HG03103 (cell line): ENCODE results near the gene INPP5D.
"Not testable (repeated sequence)": the region's sequence is repeated elsewhere in the genome, so short reads cannot be mapped to it uniquely, and the experiment has no call there.

Experiments used
- ATAC-seq: cut with Tn5 transposase; IDR thresholded peaks from one replicate; pipeline ENCODE4 v1.9.1; 2021; ENCODE audit warnings: low read depth; ENCODE audit not compliant: unreplicated experiment

Gene INPP5D

DNA sequence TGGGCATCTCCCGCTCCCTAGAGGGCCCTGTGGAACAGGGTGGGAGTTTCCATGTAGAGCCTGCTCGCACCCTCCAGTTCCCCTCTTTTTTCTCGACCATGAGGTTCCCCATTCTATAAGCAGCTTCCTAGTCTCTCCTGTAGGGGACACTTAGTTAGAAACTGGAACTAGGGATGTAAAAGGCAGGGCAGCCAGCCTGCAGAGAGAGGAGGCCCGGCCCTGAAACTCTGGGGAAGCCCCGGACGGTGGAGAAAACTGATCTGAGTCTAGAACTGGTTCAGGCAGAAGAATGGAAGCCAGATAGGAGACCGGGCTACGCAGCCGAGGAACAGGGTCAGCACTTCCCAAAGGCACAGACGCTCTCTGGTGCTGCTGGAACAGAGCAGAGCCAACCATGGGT lies 139.7 kb downstream of the INPP5D start:
- ATAC-seq: no peak

GRCh38 chr2:233200790-233201189 lies 140.6 kb downstream of the INPP5D start:
- not testable (repeated sequence) for ATAC-seq

DNA sequence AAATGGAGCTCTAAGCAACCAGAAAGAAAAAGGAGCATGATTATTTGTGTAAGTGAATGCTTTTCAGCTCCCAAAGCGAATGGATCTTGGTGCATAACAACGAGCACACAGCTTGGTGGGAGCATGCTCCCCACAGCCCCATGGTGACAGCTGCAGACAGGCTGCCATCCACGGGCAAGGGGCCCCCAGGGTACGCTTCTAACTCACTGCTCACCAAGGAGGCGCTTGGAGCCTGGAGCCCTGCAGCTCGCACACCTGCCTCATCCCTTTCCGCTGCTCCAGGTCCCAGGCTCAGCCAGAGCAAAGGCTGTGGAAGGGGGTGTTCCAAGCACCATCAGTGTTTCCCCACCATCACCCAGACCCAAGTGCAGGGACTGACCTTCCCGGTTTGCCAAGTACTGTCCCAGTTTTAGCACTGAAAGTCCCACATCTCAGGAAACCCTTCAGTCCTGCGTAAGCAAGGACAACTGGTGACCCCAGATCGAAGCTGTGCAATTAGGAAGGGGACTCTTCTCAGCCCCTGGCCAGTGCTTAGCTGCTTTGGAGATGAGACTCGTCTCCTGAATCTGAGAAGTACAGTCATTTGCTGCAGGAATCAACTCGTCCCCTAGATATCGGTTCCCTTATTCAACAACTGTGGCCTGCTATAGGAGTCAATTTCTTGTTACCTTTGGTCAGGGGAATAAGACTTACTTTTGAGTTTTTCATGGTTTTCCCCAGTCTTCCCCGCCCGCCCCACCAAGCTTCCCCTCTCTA lies 141.3 kb downstream of the INPP5D start:
- ATAC-seq: no peak

DNA sequence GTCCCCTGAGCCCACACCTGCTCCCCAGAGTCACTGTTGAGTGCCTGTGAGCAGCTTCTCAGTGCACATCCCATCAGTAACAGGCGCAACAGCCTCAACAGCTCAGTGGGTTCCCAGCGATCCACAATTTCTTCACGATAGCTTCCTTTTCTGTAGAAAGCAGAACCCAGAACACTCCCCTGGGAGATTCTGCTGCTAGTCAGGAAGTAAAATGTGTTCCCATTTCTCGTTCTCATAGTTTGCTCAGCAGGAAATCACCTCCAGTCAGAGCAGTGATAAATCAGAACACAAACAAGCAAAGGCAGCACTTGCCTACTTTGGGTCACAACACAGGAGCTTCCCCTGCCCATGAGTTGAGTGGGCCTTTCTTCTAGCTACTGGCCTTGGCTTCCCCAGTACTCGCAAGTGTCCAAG lies 142.4 kb downstream of the INPP5D start:
- no peak for ATAC-seq

GRCh38 chr2:233203060-233203459 lies 142.9 kb downstream of the INPP5D start:
- no peak for ATAC-seq

GRCh38 chr2:233204286-233204936 lies 144.3 kb downstream of the INPP5D start:
- no peak for ATAC-seq

DNA sequence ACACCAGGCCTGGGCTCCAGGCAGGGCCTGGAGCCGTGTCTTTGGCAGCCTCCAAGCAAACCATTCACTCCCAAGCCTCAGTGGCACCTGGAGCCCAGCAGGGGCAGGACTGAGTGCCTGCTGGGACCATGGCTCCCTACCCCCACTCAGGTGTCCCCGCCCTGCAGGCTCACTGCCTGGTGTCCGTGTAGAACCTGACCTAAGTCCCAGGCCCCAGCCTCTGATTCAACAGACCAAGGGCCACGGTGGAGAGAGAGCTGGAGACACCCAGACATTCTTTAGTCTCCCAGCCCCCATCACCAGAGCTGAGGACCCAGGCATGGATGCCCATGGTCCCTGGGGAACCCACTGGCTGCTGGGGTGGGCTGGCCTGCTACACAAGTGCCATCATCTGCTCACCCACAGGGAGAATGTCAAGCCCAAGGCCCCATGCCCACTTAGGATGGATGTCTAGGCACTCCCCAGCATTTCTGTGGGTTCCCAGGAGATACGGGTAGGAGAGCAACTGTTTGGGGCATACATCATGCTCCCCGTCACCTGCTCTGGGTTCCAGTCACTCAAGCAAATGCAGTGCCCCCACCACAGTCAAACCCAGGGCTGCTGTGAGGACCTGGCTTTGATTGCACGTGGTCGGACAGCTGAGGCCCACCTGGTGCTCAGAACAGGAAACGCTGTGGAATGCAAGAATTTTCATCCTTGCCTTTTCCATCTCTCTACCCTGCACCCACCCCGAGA lies 148.4 kb downstream of the INPP5D start:
- no peak for ATAC-seq

DNA sequence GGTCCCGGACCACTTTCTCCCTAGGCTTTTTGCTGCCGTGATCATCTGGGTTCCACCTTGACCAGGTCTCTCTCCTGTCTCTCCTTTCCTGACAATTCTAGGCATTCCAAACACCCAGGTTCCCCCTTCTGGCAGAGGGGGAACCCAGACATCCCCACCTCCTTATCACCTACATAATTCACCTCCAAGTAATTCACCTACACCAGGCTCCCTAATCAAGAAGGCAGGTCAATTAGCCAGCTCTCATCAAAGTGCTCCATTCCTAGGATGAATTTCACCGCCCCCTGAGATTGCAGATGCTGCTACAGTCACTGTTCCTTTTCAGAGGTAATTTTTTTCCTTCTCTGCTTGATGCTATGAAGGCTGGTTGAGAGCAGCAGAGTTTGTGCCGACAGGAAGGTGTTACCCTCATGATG lies 149.0 kb downstream of the INPP5D start:
- ATAC-seq: no peak

- ATAC-seq: no peak
Observed at GRCh38 chr2:233209533-233210171, 149.5 kb downstream of the INPP5D start.

DNA sequence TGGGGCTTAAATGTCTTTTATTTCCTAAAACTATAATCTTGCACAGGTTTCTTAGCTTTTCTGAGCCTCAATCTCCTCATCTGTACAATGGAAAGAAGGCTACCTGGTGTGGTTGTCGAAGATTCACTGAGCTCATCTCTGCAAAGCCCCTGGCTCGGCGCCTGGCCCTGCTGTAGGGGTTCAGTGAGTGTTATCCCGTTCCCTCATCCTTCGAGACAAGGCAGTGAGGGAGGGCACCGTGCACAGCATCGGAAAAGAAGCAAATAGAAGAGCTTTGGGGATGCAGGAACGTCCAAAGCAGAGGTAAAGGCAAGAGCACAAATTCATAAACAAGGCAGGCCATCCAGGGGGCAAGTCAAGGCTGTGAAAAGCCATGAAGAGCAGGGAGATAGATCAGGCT lies 150.1 kb downstream of the INPP5D start:
- no peak for ATAC-seq

- no peak for ATAC-seq
Observed at GRCh38 chr2:233210843-233211547, 150.9 kb downstream of the INPP5D start.

DNA sequence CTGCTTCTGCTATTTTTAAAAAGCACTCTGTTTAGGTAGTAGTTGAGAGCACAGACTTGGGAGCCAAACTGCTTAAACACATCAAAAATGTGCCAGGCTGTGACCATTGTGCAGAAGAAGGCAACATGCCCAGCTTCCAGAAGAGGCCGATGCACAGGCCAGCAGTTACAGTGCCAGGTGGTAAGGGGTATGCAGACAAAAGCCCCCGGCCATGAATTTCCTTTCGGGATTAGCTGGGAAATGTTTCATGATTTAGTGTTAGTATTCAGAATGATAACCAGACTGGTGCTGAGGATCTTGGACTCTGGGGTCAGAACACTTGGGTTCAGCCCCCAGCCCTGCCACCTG lies 151.4 kb downstream of the INPP5D start:
- no peak for ATAC-seq

- ATAC-seq: no peak
Observed at GRCh38 chr2:233213011-233213410, 152.9 kb downstream of the INPP5D start.

GRCh38 chr2:233213975-233214374 lies 153.8 kb downstream of the INPP5D start:
- ATAC-seq: no peak

GRCh38 chr2:233217892-233218377 lies 157.8 kb downstream of the INPP5D start:
- no peak for ATAC-seq

DNA sequence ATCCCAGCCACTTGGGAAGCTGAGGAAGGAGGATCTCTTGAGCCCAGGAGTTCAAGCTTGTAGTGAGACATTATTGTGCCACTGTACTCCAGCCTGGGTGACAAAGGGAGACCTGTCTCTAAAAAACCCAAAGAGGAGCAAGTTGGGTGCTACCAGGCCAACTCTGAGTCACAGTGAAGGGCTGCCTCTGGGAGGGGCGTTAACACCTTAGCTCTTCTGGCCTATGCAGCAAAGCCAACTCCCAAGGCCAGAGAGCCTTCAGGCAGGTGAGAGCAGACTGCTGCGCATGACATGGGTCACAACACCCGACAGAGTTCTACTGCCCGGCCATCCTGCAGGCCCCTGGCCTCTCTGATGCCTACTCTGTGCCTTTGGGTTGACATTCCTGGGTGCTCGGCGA lies 158.7 kb downstream of the INPP5D start:
- no peak for ATAC-seq

- no peak for ATAC-seq
Observed at GRCh38 chr2:233219848-233220247, 159.7 kb downstream of the INPP5D start.

- no peak for ATAC-seq
Observed at GRCh38 chr2:233221378-233222063, 161.4 kb downstream of the INPP5D start.

DNA sequence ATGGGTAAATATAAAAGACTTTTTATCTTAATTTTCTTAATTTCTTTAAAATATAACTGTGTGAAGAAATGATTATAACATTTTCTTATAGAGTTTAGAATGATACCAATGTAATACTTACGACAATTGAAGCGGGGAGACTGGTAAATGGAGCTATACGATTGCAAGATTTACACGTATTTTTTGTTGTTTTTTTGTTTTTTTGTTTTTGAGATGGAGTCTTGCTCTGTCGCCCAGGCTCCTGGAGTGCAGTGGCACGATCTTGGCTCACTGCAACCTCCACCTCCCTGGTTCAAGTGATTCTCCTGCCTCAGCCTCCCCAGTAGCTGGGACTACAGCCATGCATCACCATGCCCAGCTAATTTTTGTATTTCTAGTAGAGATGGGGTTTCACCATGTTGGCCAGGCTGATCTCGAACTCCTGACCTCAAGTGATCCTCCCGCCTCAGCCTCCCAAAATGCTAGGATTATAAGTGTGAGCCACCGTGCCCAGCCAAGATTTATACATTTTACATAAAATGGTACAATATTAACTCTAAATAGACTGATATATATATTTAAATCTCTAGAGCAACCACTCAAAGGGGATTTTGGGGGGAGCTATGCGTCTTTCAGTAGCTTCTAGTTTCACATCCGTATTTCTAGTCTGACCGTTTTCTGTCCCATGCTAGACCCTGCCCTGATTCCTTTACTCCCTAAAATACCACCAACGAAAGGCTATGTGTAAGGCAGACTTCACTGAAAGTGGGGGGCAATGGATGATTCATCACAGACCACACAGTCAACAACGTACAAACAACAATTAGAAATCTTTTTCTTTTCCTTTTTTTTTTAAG lies 163.1 kb downstream of the INPP5D start:
- ATAC-seq: peak; percentile 82
